BJ (cell line): ENCODE results near the gene NOL11. TPM values are rescaled to one million over a fixed set of nuclear protein-coding genes. Genes with fewer than 3 reads are reported as not detected.
"Not testable (repeated sequence)": the region's sequence is repeated elsewhere in the genome, so short reads cannot be mapped to it uniquely, and the experiment has no call there.

Experiments used
- CTCF ChIA-PET: fragments of 350-600 bp; formaldehyde crosslinking; extraction: SDS; loops from one replicate; lab custom pipeline; 2021; ENCODE audit warnings: antibody characterized with exemption, inconsistent platforms; lab: Yijun Ruan, JAX
- POLR2A ChIA-PET: fragments of 300-600 bp; sonication (Branson Sonifier 250); formaldehyde crosslinking; extraction: SDS; loops from one replicate; lab custom pipeline; 2021; ENCODE audit warnings: antibody characterized with exemption; lab: Charles Lee
- DNase-seq: peaks from one replicate; pipeline ENCODE4 v3.0.0-alpha.2; 2011; ENCODE audit warnings: low read depth
- H3K27me3 ChIP-seq: 2 replicates; pipeline ENCODE4 v1.6.0; 2011; ENCODE audit warnings: low read length; ENCODE audit not compliant: control insufficient read depth, insufficient read depth
- H3K36me3 ChIP-seq: 2 replicates; pipeline ENCODE4 v1.5.1; 2011; ENCODE audit warnings: low read length; ENCODE audit not compliant: control insufficient read depth, insufficient read depth
- H3K4me3 ChIP-seq: 2 replicates; pipeline ENCODE4 v1.5.1; 2011; ENCODE audit warnings: low read depth, mild to moderate bottlenecking, control low read depth, low read length
- polyA plus RNA-seq: library from polyadenylated mRNA; depleted of rRNA; stranded (reverse); fragments of >200 nt; gene quantifications from 2 replicates; pipeline ENCODE4 v1.2.3, GENCODE V29; 2011
- TF ChIP-seq, protein P1 (sequence below): IDR thresholded peaks from 2 replicates; pipeline ENCODE4 v1.5.1; 2011; ENCODE audit warnings: low read depth, mild to moderate bottlenecking, control low read depth, inconsistent platforms, low read length, moderate library complexity; ENCODE audit not compliant: insufficient read depth

Gene NOL11
- polyA plus RNA-seq, 1 experiment, result 18.0 TPM

DNA sequence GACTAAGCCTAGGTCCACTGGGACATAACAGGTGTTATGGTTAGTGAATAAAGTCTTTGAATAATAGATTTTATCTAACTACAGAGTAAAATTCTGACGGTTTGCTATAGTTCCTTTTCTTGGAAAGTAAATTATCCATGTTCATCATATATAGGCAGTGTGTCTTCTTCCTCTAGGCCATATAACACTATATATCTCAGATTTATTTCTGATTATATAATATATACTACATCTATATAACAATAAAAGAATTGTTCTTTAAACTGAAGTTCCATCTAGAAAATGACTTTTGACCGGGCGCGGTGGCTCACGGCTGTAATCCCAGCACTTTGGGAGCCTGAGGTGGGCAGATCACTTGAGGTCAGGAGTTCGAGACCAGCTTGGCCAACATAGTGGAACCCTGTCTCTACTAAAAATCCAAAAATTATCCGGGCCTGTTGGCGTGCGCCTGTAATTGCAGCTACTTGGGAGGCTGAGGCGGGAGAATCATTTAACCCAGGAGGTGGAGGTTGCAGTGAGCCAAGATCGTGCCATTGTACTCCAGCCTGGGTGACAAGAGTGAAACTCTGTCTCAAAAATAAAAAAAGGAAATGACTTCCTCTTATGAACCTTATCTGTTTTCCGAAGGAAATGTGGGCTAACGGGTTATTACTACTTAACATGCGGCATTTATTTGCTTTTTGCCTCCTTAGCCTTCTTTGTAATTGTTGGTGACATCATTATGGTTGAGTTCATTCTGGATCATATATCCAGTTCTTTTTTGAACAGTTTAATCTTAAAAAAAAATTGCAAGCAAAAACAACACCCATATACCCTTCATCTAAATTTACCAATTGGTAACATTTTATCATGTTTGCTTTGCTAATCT lies 29.2 kb downstream of the NOL11 start:
- TF ChIP-seq, protein P1, sequence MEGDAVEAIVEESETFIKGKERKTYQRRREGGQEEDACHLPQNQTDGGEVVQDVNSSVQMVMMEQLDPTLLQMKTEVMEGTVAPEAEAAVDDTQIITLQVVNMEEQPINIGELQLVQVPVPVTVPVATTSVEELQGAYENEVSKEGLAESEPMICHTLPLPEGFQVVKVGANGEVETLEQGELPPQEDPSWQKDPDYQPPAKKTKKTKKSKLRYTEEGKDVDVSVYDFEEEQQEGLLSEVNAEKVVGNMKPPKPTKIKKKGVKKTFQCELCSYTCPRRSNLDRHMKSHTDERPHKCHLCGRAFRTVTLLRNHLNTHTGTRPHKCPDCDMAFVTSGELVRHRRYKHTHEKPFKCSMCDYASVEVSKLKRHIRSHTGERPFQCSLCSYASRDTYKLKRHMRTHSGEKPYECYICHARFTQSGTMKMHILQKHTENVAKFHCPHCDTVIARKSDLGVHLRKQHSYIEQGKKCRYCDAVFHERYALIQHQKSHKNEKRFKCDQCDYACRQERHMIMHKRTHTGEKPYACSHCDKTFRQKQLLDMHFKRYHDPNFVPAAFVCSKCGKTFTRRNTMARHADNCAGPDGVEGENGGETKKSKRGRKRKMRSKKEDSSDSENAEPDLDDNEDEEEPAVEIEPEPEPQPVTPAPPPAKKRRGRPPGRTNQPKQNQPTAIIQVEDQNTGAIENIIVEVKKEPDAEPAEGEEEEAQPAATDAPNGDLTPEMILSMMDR, result no peak
- no peak for DNase-seq
- H3K27me3 ChIP-seq, result no peaks in the 10 kb centered on the region
- peaks cover 4% of the 10 kb centered on the region; the same call in 1 of the 2 replicates for H3K36me3 ChIP-seq
- ChIA-PET CTCF (no interaction called here), POLR2A (no interaction called here)
- H3K4me3 ChIP-seq, result no peak overlapping the region

GRCh38 chr17:67747681-67748235 lies 30.0 kb downstream of the NOL11 start:
- Histone ChIP-seq H3K27me3 (no peaks in the 10 kb centered on the region), H3K36me3 (peaks cover 4% of the 10 kb centered on the region; the same call in 1 of the 2 replicates), H3K4me3 (no peak overlapping the region)
- CTCF ChIA-PET, result interaction anchor here (1.2 to 1.9 kb wide), 2 partner anchors 9 to 12 kb away, joined by 3 to 7 read pairs; no protein-coding TSS in a partner anchor
- no peak for DNase-seq
- TF ChIP-seq, protein P1, result no peak
- POLR2A ChIA-PET, result no interaction called here

DNA sequence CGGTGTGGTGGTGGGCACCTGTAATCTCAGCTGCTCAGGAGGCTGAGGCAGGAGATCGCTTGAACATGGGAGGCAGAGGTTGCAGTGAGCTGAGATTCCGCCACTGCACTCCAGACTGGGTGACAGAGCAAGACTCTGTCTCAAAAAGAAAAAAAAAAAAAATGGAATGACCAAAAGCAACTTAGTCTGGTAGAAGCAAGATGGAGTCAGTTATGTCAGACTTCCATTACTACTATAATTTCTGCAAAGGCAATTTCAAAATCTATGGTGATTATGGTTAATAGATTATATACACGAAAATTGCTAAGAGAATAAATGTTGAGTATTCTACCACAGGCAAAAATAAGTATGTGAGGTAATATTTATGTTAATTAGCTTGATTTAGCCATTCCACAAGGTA lies 32.3 kb downstream of the NOL11 start:
- ChIA-PET POLR2A (no interaction called here), CTCF (no interaction called here)
- peaks cover 2% of the 10 kb centered on the region; the same call in 1 of the 2 replicates for H3K36me3 ChIP-seq
- DNase-seq, result no peak
- TF ChIP-seq, protein P1, result no peak
- H3K27me3 ChIP-seq, result no peaks in the 10 kb centered on the region
- H3K4me3 ChIP-seq, result no peak overlapping the region

DNA sequence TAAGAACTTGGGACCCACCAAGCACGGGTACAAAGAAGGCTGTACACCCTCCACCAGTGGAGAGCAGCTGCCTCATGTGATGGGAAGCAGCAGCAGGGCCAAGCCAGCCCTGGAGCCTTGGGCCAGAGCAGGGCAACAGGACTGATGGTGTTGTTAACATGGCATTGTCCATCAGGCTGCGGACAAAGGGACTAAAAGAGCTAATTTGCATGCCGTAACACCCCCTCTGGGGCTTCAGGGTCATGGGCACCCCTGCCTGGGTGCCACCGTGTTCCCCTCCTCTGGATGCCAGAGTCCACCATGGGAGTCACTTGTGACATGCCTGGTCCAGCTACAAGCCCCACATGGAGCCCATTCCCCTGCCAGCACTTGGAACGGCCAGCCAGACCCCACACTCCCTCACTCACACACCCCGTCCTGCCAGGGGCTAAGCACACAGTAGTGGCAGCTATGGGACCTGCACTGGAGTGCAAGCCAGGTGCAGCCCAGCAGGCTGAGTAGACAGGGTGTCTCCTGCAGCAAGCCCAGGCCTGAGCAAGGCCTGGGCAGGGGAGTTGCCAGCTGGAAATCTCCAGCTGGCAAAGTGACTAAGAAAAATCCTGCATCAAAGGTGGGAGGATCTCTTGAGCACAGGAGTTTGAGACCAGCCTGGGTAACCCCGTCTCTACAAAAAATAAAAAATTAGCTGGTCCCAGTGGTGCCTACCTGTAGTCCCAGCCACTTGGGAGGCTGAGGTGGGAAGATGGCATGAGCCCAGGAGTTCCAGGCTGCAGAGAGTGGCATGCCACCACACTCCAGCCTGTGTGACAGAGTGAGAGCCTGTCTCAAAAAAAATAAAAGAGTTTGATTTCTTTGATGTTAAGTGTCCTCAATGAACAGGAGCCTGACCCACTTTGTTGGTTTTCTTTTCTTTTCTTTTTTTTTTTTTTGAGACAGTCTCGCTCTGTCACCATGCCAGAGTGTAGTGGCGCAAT lies 33.7 kb downstream of the NOL11 start:
- CTCF ChIA-PET, result interaction anchor here (1.1 kb wide), 1 partner anchor 27 kb away, joined by 4 read pairs; no protein-coding TSS in a partner anchor
- DNase-seq, result no peak

DNA sequence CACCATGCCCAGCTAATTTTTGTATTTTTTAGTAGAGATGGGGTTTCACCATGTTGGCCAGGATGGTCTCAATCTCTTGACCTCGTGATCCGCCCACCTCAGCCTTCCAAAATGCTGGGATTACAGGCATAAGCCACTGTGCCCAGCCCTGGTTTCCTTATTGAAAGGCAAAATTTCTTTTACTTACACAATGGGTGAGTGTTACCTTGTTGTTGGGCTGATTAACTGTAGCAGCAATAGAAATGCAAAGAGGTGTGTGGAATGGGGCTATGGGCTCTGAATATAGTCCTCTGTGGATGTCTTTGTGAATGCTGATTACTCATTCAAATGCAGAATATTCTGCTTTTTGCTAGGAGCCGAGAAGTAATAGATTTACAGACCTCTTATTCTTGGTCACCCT lies 34.4 kb downstream of the NOL11 start:
- CTCF ChIA-PET, result interaction anchor here (1.0 to 1.1 kb wide), 2 partner anchors 26 to 35 kb away, joined by 4 read pairs; no protein-coding TSS in a partner anchor
- H3K4me3 ChIP-seq, H3K36me3 ChIP-seq, H3K27me3 ChIP-seq, DNase-seq: not testable (repeated sequence)
- POLR2A ChIA-PET, result interaction anchor here (0.6 kb wide), 1 partner anchor 348 kb away, joined by 3 read pairs; no protein-coding TSS in a partner anchor

More for the DNA sequence above, 33.7 kb downstream of the NOL11 start:
- Histone ChIP-seq H3K27me3 (no peaks in the 10 kb centered on the region), H3K36me3 (peaks cover 2% of the 10 kb centered on the region; the same call in 1 of the 2 replicates), H3K4me3 (no peak overlapping the region)
- TF ChIP-seq, protein P1, result no peak
- POLR2A ChIA-PET, result no interaction called here
